GM12865 (cell line): ENCODE measurements around the gene CACNA1B.

Experiments used
- DNase-seq: peaks from one replicate; pipeline ENCODE4 v3.0.0; 2010; ENCODE audit warnings: low read depth
- H3K4me3 ChIP-seq: 2 replicates; pipeline ENCODE4 v1.5.1; 2011; ENCODE audit warnings: mild to moderate bottlenecking, low read depth, low read length, control low read depth
- CTCF ChIP-seq: IDR thresholded peaks from 2 replicates; pipeline ENCODE4 v1.5.1; 2011; ENCODE audit warnings: low read length, control low read depth, low read depth, inconsistent platforms; ENCODE audit not compliant: insufficient read depth; ENCODE audit errors: missing control alignments

The CACNA1B gene

DNA sequence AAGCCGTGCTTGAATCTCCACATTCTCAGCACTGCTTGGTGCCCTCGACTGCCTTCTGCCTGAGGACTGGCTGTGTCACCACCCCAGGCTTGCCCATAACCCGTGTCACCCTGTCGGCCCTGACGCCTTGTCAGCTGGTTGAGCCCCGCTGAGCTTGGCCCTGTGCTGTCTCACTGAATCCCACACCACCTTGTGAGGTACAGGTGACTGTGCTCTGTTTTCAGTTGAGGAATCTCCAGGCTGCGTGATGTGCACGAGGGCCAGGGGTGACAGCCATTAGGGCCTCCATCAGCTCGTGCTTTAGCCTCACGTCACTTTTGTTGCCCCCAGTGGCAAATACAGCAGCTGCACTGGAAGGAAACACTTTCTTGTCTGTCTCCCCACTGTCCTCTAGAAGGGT lies 90.7 kb downstream of the CACNA1B start:
- peak; percentile 22 for TF ChIP-seq CTCF
- DNase-seq = peak; percentile 16
- H3K4me3 ChIP-seq = no peak overlapping the region

DNA sequence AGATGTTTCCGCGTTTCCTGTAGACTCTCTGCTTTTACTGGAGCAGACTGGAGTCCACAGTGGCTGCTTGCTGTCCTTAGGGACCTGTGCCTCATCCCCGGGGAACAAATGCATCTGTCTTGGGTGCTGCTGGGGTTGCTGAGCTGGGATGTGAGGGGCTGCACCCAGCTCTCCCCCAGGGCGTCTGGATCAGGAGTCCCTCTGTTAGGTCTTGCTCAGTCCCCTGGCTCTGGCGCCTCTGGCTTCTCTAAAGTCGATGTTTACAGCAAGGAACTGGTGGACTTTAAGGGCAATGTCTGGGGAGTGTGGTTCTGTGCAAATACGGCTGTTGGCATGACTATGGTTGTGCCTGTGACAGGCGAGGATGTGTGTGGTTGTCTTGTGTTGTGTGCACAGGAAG lies 91.4 kb downstream of the CACNA1B start:
- H3K4me3 ChIP-seq = no peak overlapping the region
- TF ChIP-seq CTCF = no peak
- no peak for DNase-seq

DNA sequence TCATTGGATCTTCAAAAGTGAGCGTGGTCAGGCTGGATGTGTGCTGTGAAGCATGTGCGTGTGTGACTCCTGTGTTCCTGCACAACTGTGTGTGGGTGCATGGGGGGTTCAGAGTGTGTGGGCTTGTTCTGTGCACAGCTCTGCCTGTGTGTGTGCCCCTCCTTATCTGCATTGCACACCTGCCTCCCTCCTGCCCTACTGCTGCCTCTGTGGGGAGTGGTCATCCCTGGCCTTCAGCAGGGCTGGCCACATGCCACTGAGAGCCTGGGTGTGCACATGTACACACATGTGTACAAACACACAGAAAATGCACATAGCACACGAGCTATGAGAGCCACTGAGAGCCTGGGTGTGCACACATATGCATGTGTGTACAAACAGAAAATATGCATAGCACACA lies 92.1 kb downstream of the CACNA1B start:
- DNase-seq = no peak
- no peak for TF ChIP-seq CTCF
- H3K4me3 ChIP-seq = no peak overlapping the region

- DNase-seq = no peak
- no peak for TF ChIP-seq CTCF
- H3K4me3 ChIP-seq = no peak overlapping the region
Measured at GRCh38 chr9:137970098-137970497, 92.5 kb downstream of the CACNA1B start.

GRCh38 chr9:137970686-137971476 lies 93.3 kb downstream of the CACNA1B start:
- DNase-seq = no peak
- no peak overlapping the region for H3K4me3 ChIP-seq
- TF ChIP-seq CTCF = no peak

DNA sequence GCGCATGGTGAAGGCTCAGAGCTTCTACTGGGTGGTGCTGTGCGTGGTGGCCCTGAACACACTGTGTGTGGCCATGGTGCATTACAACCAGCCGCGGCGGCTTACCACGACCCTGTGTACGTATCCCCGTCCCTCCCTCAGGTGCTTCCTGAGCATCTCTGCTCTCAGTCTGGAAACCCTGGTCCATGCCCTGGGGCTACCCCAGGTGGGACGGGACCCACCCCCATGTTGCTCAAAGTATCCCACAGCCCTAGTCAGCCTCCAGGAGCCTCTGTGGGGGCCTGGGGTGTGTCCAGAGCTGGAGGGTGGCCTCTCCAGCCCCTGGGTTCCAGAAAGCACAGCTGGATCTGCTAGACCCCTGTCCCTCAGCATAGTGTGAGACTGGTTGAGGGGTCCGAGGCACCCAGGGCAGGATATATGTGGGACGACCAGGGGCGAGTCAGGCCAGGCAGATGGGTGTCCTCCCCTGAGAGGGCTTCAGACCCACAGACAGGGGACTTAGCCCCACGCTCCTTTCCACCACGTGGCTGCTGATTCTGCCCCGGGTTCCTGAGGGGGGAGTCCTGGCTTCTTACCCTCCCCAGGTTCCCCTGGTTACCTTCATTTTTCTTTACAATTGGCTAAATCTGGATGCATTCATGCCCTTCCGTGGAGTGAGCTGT lies 94.0 kb downstream of the CACNA1B start:
- no peak overlapping the region for H3K4me3 ChIP-seq
- DNase-seq = no peak
- TF ChIP-seq CTCF = no peak
